H1 (cell line): ENCODE data around the gene DYNC2I2. TPM values are rescaled to one million over a fixed set of nuclear protein-coding genes. Genes with fewer than 3 reads are reported as not detected.

Experiments
- CTCF ChIA-PET: fragments of 300-600 bp; sonication (Branson Sonifier 250); formaldehyde crosslinking; loops from one replicate; lab custom pipeline; 2021; ENCODE audit not compliant: partially characterized antibody; lab: Charles Lee
- POLR2A ChIA-PET: fragments of 300-600 bp; sonication (Branson Sonifier 250); formaldehyde crosslinking; loops from one replicate; lab custom pipeline; 2021; ENCODE audit warnings: inconsistent platforms; ENCODE audit not compliant: partially characterized antibody; lab: Charles Lee
- DNase-seq, 2 experiments: peaks; one replicate each; pipeline versions ENCODE4 v3.0.0 to v3.0.0-alpha.2; 2010 to 2022; ENCODE audit warnings: low spot score in 2 of 2, low read depth in 1 of 2, mixed read lengths in 1 of 2
- FAIRE-seq: peaks from 2 replicates; lab custom pipeline; 2011; peaks lifted over from hg19 to GRCh38; lab: Jason Lieb, UNC
- H2AFZ ChIP-seq: 2 replicates; pipeline ENCODE4 v1.8.1; 2012; ENCODE audit warnings: low read length, inconsistent platforms
- H2AK5ac ChIP-seq: 2 replicates; pipeline ENCODE4 v1.6.1; 2013; ENCODE audit warnings: low read depth, low read length
- H2BK120ac ChIP-seq: replicated peaks from 2 replicates; pipeline ENCODE3; 2013; ENCODE audit warnings: low read depth, low read length, inconsistent platforms
- H2BK12ac ChIP-seq: 2 replicates; pipeline ENCODE4 v1.6.1; 2013; ENCODE audit warnings: low read depth, low read length
- H2BK15ac ChIP-seq: 2 replicates; pipeline ENCODE4 v1.6.1; 2013; ENCODE audit warnings: low read length
- H2BK20ac ChIP-seq: 2 replicates; pipeline ENCODE4 v1.6.1; 2013; ENCODE audit warnings: low read length
- H2BK5ac ChIP-seq: 2 replicates; pipeline ENCODE4 v1.6.1; 2013; ENCODE audit warnings: low read depth, low read length
- H3K14ac ChIP-seq: 2 replicates; pipeline ENCODE4 v1.6.1; 2013; ENCODE audit warnings: inconsistent platforms; ENCODE audit not compliant: insufficient read length
- H3K18ac ChIP-seq: 2 replicates; pipeline ENCODE4 v1.6.1; 2013; ENCODE audit warnings: low read length; ENCODE audit errors: extremely low read depth
- H3K23ac ChIP-seq: 2 replicates; pipeline ENCODE4 v1.6.1; 2013; ENCODE audit warnings: inconsistent platforms; ENCODE audit not compliant: insufficient read length
- H3K23me2 ChIP-seq: 2 replicates; pipeline ENCODE4 v1.6.1; 2013; ENCODE audit warnings: low read depth, low read length
- H3K27ac ChIP-seq: 2 replicates; pipeline ENCODE4 v1.6.1; 2011; ENCODE audit warnings: low read depth, low read length, inconsistent platforms
- H3K27me3 ChIP-seq, 4 experiments: replicated peaks in 1 of 4; 1 replicate in 1 of 4; 2 replicates in 3 of 4; pipeline versions ENCODE4 v1.6.1 to v1.8.1; 2011 to 2013; ENCODE audit warnings: low read length in 3 of 4, mild to moderate bottlenecking in 3 of 4, inconsistent platforms in 2 of 4, mixed read lengths in 2 of 4, moderate library complexity in 1 of 4; ENCODE audit not compliant: control insufficient read depth in 3 of 4, insufficient read depth in 3 of 4; ENCODE audit errors: extremely low read depth in 1 of 4
- H3K36me3 ChIP-seq, 4 experiments: 2 replicates each; pipeline versions ENCODE4 v1.6.1 to v1.8.1; 2011 to 2013; ENCODE audit warnings: mild to moderate bottlenecking in 4 of 4, low read length in 3 of 4, moderate library complexity in 2 of 4, control low read depth in 1 of 4, inconsistent platforms in 1 of 4; ENCODE audit not compliant: insufficient read depth in 4 of 4, control insufficient read depth in 2 of 4
- H3K4ac ChIP-seq: replicated peaks from 2 replicates; pipeline ENCODE3; 2013; ENCODE audit warnings: low read length, low read depth, mixed read lengths, inconsistent platforms; ENCODE audit not compliant: insufficient read length
- H3K4me1 ChIP-seq, 4 experiments: replicated peaks in 1 of 4; 1 replicate in 1 of 4; 2 replicates in 3 of 4; pipeline versions ENCODE4 v1.6.1 to v1.8.1; 2011 to 2013; ENCODE audit warnings: low read length in 3 of 4, inconsistent platforms in 2 of 4, mixed read lengths in 1 of 4; ENCODE audit not compliant: insufficient read depth in 4 of 4, control insufficient read depth in 3 of 4
- H3K4me2 ChIP-seq, 2 experiments: 2 replicates each; pipeline versions ENCODE4 v1.6.1 to v1.8.1; 2011 to 2013; ENCODE audit warnings: low read depth in 2 of 2, low read length in 2 of 2, control low read depth in 1 of 2, inconsistent platforms in 1 of 2, mild to moderate bottlenecking in 1 of 2; ENCODE audit not compliant: insufficient read depth in 1 of 2
- H3K4me3 ChIP-seq, 4 experiments: fragments of 200-600, 300-600 bp in 1 of 4; sonication (generic), shearing (Covaris generic), sonication (Bioruptor Twin) in 1 of 4; 2 replicates each; pipeline versions ENCODE4 v1.5.1 to v1.8.1; 2011 to 2016; ENCODE audit warnings: low read length in 4 of 4, low read depth in 3 of 4, control low read depth in 2 of 4, inconsistent platforms in 2 of 4, mild to moderate bottlenecking in 2 of 4, mixed read lengths in 1 of 4, moderate library complexity in 1 of 4; ENCODE audit not compliant: insufficient read depth in 2 of 4; ENCODE audit errors: extremely low read depth in 1 of 4
- H3K56ac ChIP-seq: replicated peaks from 2 replicates; pipeline ENCODE3; 2013; ENCODE audit warnings: low read depth, mild to moderate bottlenecking, mixed read lengths, low read length, inconsistent platforms; ENCODE audit not compliant: insufficient read length
- H3K79me1 ChIP-seq: 2 replicates; pipeline ENCODE4 v1.6.1; 2013; ENCODE audit warnings: low read depth, low read length, control low read depth
- H3K79me2 ChIP-seq, 2 experiments: 2 replicates each; pipeline versions ENCODE4 v1.6.1 to v1.8.1; 2012 to 2013; ENCODE audit warnings: low read length in 2 of 2, mild to moderate bottlenecking in 2 of 2, inconsistent platforms in 1 of 2; ENCODE audit not compliant: insufficient read depth in 2 of 2, control insufficient read depth in 1 of 2
- H3K9ac ChIP-seq, 4 experiments: replicated peaks in 1 of 4; 1 replicate in 1 of 4; 2 replicates in 3 of 4; pipeline versions ENCODE4 v1.6.1 to v1.8.1; 2011 to 2013; ENCODE audit warnings: low read depth in 3 of 4, low read length in 3 of 4, control low read depth in 2 of 4, mild to moderate bottlenecking in 2 of 4, moderate library complexity in 2 of 4, inconsistent platforms in 1 of 4; ENCODE audit errors: extremely low read depth in 1 of 4
- H3K9me3 ChIP-seq, 2 experiments: 2 replicates each; pipeline versions ENCODE4 v1.6.1 to v1.8.1; 2012 to 2013; ENCODE audit warnings: mild to moderate bottlenecking in 2 of 2, moderate library complexity in 2 of 2, control low read depth in 1 of 2, inconsistent platforms in 1 of 2, low read depth in 1 of 2, low read length in 1 of 2, mixed read lengths in 1 of 2; ENCODE audit not compliant: insufficient read depth in 2 of 2
- H4K20me1 ChIP-seq, 2 experiments: replicated peaks in 1 of 2; 2 replicates each; pipeline versions ENCODE3 to v1.8.1; 2011 to 2013; ENCODE audit warnings: inconsistent platforms in 2 of 2, low read length in 2 of 2, mild to moderate bottlenecking in 1 of 2; ENCODE audit not compliant: insufficient read depth in 2 of 2, control insufficient read depth in 1 of 2
- H4K5ac ChIP-seq: 2 replicates; pipeline ENCODE4 v1.6.1; 2013; ENCODE audit warnings: low read length, low read depth, mixed read lengths, inconsistent platforms; ENCODE audit not compliant: insufficient read length
- H4K8ac ChIP-seq: 2 replicates; pipeline ENCODE4 v1.8.0; 2013; ENCODE audit warnings: mild to moderate bottlenecking, moderate library complexity, low read length, inconsistent platforms; ENCODE audit not compliant: insufficient read depth; ENCODE audit errors: extremely low read depth
- H4K91ac ChIP-seq: replicated peaks from 2 replicates; pipeline ENCODE3; 2013; ENCODE audit warnings: low read length, mixed read lengths, inconsistent platforms; ENCODE audit not compliant: insufficient read length
- ASH2L ChIP-seq: fragments of 200-600, 300-600 bp; sonication (generic); IDR thresholded peaks from one replicate; pipeline ENCODE4 v1.7.1; 2017; ENCODE audit warnings: low read length
- BRCA1 ChIP-seq: IDR thresholded peaks from 2 replicates; pipeline ENCODE4 v1.6.1; 2012; ENCODE audit warnings: low read depth, low read length, improper control_type of control experiment
- EGR1 ChIP-seq: IDR thresholded peaks from 2 replicates; pipeline ENCODE4 v1.6.1; 2011; ENCODE audit warnings: low read depth, low read length, borderline replicate concordance
- TCF12 ChIP-seq: IDR thresholded peaks from 2 replicates; pipeline ENCODE4 v1.6.1; 2011; ENCODE audit warnings: low read depth, mild to moderate bottlenecking, low read length
- WGBS, 2 experiments: shearing (Covaris generic) in 1 of 2; methylation state at CpG; one replicate each; pipeline versions ENCODE4 v1.1.6 to v1.1.7; 2013 to 2015; ENCODE audit warnings: low lambda C conversion rate in 2 of 2, mixed read lengths in 2 of 2, inconsistent platforms in 1 of 2, low coverage in 1 of 2, missing lambda C conversion rate in 1 of 2; ENCODE audit not compliant: insufficient replicate concordance in 2 of 2, insufficient coverage in 1 of 2, insufficient read length in 1 of 2; ENCODE audit errors: extremely low coverage in 1 of 2, missing lambda C conversion rate in 1 of 2; 5-methylcytosine and 5-hydroxymethylcytosine counted together
- polyA plus RNA-seq, 7 experiments: library from polyadenylated mRNA; depleted of rRNA in 3 of 7; stranded (reverse) in 5 of 7; unstranded in 2 of 7; fragments of >200 nt in 5 of 7; fragments of 200-250 nt in 2 of 7; gene quantifications; 1 replicate in 5 of 7; 2 replicates in 1 of 7; 4 replicates in 1 of 7; pipeline versions ENCODE4 v1.2.1 to v1.2.3, GENCODE V29; 2011 to 2013; ENCODE audit warnings: missing spikeins in 2 of 7, mixed read lengths in 2 of 7
- total RNA-seq: library from RNA; stranded (reverse); fragmentation: NEBNext Ultra II Directional; extraction: Animal tissue kit (Norgen Biotek cat#: 25700); gene quantifications from 2 replicates; pipeline ENCODE4 v1.2.1, GENCODE V29; 2021

The DYNC2I2 gene
- total and polyA plus RNA-seq, 2 of the 8 experiments (the other 6 are each of a cell fraction or from before 2014, with no cell fraction given) = 58.0 to 78.5 TPM

GRCh38 chr9:128627127-128627715 lies 29.4 kb downstream of the DYNC2I2 start:
- H4K8ac ChIP-seq = peak overlapping the region; percentile 41; the same call in 1 of the 2 replicates
- H3K23me2 ChIP-seq = no peaks in the 10 kb centered on the region
- H4K91ac ChIP-seq = no peak overlapping the region
- no peak overlapping the region for H2BK5ac ChIP-seq
- H3K36me3 ChIP-seq = peaks cover 17 to 42% (median 33%) of the 10 kb centered on the region in 4 experiments
- WGBS, 2 experiments = 95% methylated on average over 15 of the region's 15 CpGs; no CpG with 5 or more reads in 1 of the 2 experiments
- no peak overlapping the region for H4K5ac ChIP-seq
- FAIRE-seq = no peak
- no peak overlapping the region for H3K9ac ChIP-seq
- TF ChIP-seq BRCA1 (no peak), EGR1 (no peak), ASH2L (no peak), TCF12 (no peak)
- H2BK120ac ChIP-seq = no peak overlapping the region
- no peak overlapping the region for H2BK15ac ChIP-seq
- ChIA-PET POLR2A (no interaction called here), CTCF (no interaction called here)
- H3K27ac ChIP-seq = no peak overlapping the region
- no peak for DNase-seq
- no peak overlapping the region for H3K56ac ChIP-seq
- no peak overlapping the region for H3K4me3 ChIP-seq
- H3K4ac ChIP-seq = no peak overlapping the region
- H2AFZ ChIP-seq = no peak overlapping the region
- no peaks in the 10 kb centered on the region for H3K27me3 ChIP-seq
- H3K14ac ChIP-seq = no peak overlapping the region
- H3K79me2 ChIP-seq = no peaks in the 10 kb centered on the region
- peaks cover 3 to 16% of the 10 kb centered on the region in 2 experiments for H4K20me1 ChIP-seq
- no peak overlapping the region for H3K18ac ChIP-seq
- no peaks in the 10 kb centered on the region for H3K9me3 ChIP-seq
- H3K4me2 ChIP-seq = no peak overlapping the region
- H2AK5ac ChIP-seq = no peak overlapping the region
- peaks cover 5% of the 10 kb centered on the region for H3K79me1 ChIP-seq
- H3K23ac ChIP-seq = no peak overlapping the region
- no peak overlapping the region for H2BK12ac ChIP-seq
- no peak overlapping the region for H2BK20ac ChIP-seq
- no peaks in the 10 kb centered on the region for H3K4me1 ChIP-seq
